Astrocyte (in vitro differentiated cells and primary cell): ENCODE measurements around the gene ADGRF5.

Experiments used
- CTCF ChIP-seq: IDR thresholded peaks from 2 replicates; pipeline ENCODE4 v1.5.1; 2011; ENCODE audit warnings: low read depth, mild to moderate bottlenecking, inconsistent platforms, low read length, moderate library complexity; ENCODE audit not compliant: insufficient read depth
- EZH2 ChIP-seq: IDR thresholded peaks from 2 replicates; pipeline ENCODE4 v1.6.1; 2012; ENCODE audit warnings: mild to moderate bottlenecking, low read length, inconsistent platforms; ENCODE audit not compliant: insufficient read depth

GRCh38 chr6:46921059-46921458 lies 679 bp downstream of the ADGRF5 start:
- TF ChIP-seq CTCF = no peak
- TF ChIP-seq EZH2 = no peak
